H1 (cell line): Measurements from ENCODE around the gene SLC22A8. TPM values are rescaled to one million over a fixed set of nuclear protein-coding genes. Genes with fewer than 3 reads are reported as not detected.

Experiments used
- ATF3 ChIP-seq: IDR thresholded peaks from 2 replicates; pipeline ENCODE4 v1.6.1; 2011; ENCODE audit warnings: low read depth, mild to moderate bottlenecking, low read length; ENCODE audit not compliant: insufficient read depth
- CTCF ChIP-seq, 3 experiments: IDR thresholded peaks; 1 replicate in 2 of 3; 2 replicates in 1 of 3; pipeline versions ENCODE4 v1.5.1 to v1.6.1; 2011; ENCODE audit warnings: low read length in 3 of 3, mild to moderate bottlenecking in 3 of 3, inconsistent platforms in 2 of 3, low read depth in 1 of 3, moderate library complexity in 1 of 3; ENCODE audit not compliant: insufficient read depth in 1 of 3; ENCODE audit errors: control extremely low read depth in 1 of 3
- RAD21 ChIP-seq, 2 experiments: IDR thresholded peaks in 1 of 2; conservative IDR thresholded peaks in 1 of 2; 2 replicates each; pipeline ENCODE4 v1.6.1; 2011; ENCODE audit warnings: low read depth in 2 of 2, low read length in 2 of 2, improper control_type of control experiment in 1 of 2, inconsistent platforms in 1 of 2, mild to moderate bottlenecking in 1 of 2, moderate library complexity in 1 of 2
- RBBP5 ChIP-seq: IDR thresholded peaks from 2 replicates; pipeline ENCODE4 v1.7.1; 2012; ENCODE audit warnings: low read depth, mild to moderate bottlenecking, inconsistent platforms, low read length, moderate library complexity, borderline replicate concordance
- SIN3A ChIP-seq, 2 experiments: IDR thresholded peaks in 1 of 2; conservative IDR thresholded peaks in 1 of 2; 2 replicates each; pipeline ENCODE4 v1.6.1; 2011 to 2012; ENCODE audit warnings: low read length in 2 of 2, improper control_type of control experiment in 1 of 2, low read depth in 1 of 2, mild to moderate bottlenecking in 1 of 2
- SRF ChIP-seq: IDR thresholded peaks from 2 replicates; pipeline ENCODE4 v1.6.1; 2011; ENCODE audit warnings: mild to moderate bottlenecking, low read depth, low read length, moderate library complexity
- SUZ12 ChIP-seq: fragments of 200-600 bp; sonication (generic); IDR thresholded peaks from 2 replicates; pipeline ENCODE4 v1.6.1; 2012; ENCODE audit warnings: mild to moderate bottlenecking, inconsistent platforms, low read length, moderate library complexity, mixed read lengths
- polyA plus RNA-seq, 7 experiments: library from polyadenylated mRNA; depleted of rRNA in 3 of 7; stranded (reverse) in 5 of 7; unstranded in 2 of 7; fragments of >200 nt in 5 of 7; fragments of 200-250 nt in 2 of 7; gene quantifications; 1 replicate in 5 of 7; 2 replicates in 1 of 7; 4 replicates in 1 of 7; pipeline versions ENCODE4 v1.2.1 to v1.2.3, GENCODE V29; 2011 to 2013; ENCODE audit warnings: missing spikeins in 2 of 7, mixed read lengths in 2 of 7
- total RNA-seq: library from RNA; stranded (reverse); fragmentation: NEBNext Ultra II Directional; extraction: Animal tissue kit (Norgen Biotek cat#: 25700); gene quantifications from 2 replicates; pipeline ENCODE4 v1.2.1, GENCODE V29; 2021

Gene SLC22A8
- total and polyA plus RNA-seq, 2 of the 8 experiments (the other 6 are each of a cell fraction or from before 2014, with no cell fraction given), result not detected

GRCh38 chr11:63023841-63024648, 8.4 kb upstream of the SLC22A8 start (continued):
- TF ChIP-seq ATF3, result no peak
- TF ChIP-seq CTCF (IDR thresholded peaks at IDR 0.05; ENCODE audit: control extremely low read depth in 1 of 3, insufficient read depth in 1 of 3, low read depth in 1 of 3, low read length in 3 of 3), result peak; percentile 95 to 98 (median 96)
- TF ChIP-seq SRF, result no peak
- TF ChIP-seq SUZ12, result no peak
- no peak for TF ChIP-seq RBBP5
- 0 out of 4 replicates have a peak, but pooled peaks of 1 of the 2 experiments have one; percentile 45 for TF ChIP-seq SIN3A (conservative IDR thresholded peaks at IDR 0.05 in 1 of 2, IDR thresholded peaks at IDR 0.05 in 1 of 2; ENCODE audit: low read depth in 1 of 2, low read length in 2 of 2)
- TF ChIP-seq RAD21 (IDR thresholded peaks at IDR 0.05 in 1 of 2, conservative IDR thresholded peaks at IDR 0.05 in 1 of 2; ENCODE audit: low read depth in 2 of 2, low read length in 2 of 2), result peak; percentile 84 to 87
